Measurements from ENCODE around the gene MLLT6. TPM values are rescaled to one million over a fixed set of nuclear protein-coding genes. Genes with fewer than 3 reads are reported as not detected.
A peak's percentile ranks its signal among the peaks of the same experiment; 100 is the strongest.

Gene MLLT6
- total RNA-seq, 4 donors from 2014 or later: 69.2 to 297 (median 190) TPM

- H3K27me3 ChIP-seq: peaks cover 0 to 23% of the 10 kb centered on the region in 2 donors
- no peak overlapping the region for H3K27ac ChIP-seq
- no peak for TF ChIP-seq POLR2A (IDR thresholded peaks at IDR 0.05)
- no peaks in the 10 kb centered on the region for H3K9me3 ChIP-seq
- peaks cover 0 to 9% (median 0%) of the 10 kb centered on the region in 4 donors for H3K4me1 ChIP-seq
- H3K36me3 ChIP-seq: no peaks in the 10 kb centered on the region
- DNase-seq: no peak
- no peak overlapping the region for H3K4me3 ChIP-seq
Observed at GRCh38 chr17:38667787-38668122, 37.3 kb upstream of the MLLT6 start.

GRCh38 chr17:38669520-38669919, 35.6 kb upstream of the MLLT6 start:
- H3K4me1 ChIP-seq: peaks cover 4 to 27% (median 13%) of the 10 kb centered on the region in 4 donors
- H3K9me3 ChIP-seq: no peaks in the 10 kb centered on the region
- H3K27me3 ChIP-seq: peaks cover 0 to 41% of the 10 kb centered on the region in 2 donors
- H3K4me3 ChIP-seq: no peak overlapping the region
- H3K27ac ChIP-seq: no peak overlapping the region
- DNase-seq: no peak
- TF ChIP-seq POLR2A (IDR thresholded peaks at IDR 0.05) (no peak), CTCF (IDR thresholded peaks at IDR 0.05) (no peak)
- no peaks in the 10 kb centered on the region for H3K36me3 ChIP-seq

DNA sequence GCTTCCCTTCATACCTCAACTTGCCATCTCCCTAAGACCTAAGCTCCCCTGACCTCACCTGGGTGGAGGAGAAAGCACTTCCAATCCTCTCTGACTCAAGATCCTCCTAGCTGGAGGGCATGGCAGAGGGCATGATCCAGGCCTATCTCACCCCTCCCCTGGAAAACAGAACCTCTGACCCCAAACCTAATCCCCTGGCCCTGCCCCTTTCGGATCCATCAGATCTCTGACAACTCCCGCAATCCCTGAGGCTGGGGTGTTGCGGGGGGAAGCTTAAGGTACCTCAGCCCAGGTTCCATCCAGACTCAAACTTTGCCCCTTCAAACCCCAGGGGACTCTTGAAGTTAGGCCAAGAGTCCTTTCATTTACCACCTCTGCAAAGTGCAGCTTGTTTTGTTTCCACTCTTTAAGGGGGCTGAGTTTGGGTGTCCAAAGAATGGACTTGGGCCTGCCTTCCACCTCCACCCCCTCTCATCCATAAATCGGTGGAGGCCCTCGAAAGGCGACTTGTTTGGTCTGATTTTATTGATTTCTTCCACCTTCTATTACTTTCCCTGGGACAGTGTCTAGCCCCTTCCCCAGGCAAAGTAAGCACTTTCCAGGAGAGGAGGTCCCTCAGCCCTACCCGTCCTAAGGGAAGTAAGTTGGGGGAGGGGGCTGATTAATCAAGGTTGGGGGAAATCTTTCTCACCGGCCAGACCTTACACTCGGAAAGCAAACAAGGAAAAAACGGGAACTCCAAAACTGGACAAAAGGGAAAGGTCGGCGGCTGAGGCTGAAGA, 32.9 kb upstream of the MLLT6 start:
- TF ChIP-seq CTCF (IDR thresholded peaks at IDR 0.05) (no peak), POLR2A (IDR thresholded peaks at IDR 0.05) (no peak)
- Histone ChIP-seq H3K9me3 (no peaks in the 10 kb centered on the region), H3K27ac (no peak overlapping the region), H3K4me1 (peaks cover 8 to 38% (median 18%) of the 10 kb centered on the region in 4 donors), H3K36me3 (no peaks in the 10 kb centered on the region), H3K4me3 (no peak overlapping the region), H3K27me3 (peaks cover 0 to 43% of the 10 kb centered on the region in 2 donors)
- no peak for DNase-seq

- H3K36me3 ChIP-seq: no peaks in the 10 kb centered on the region
- no peaks in the 10 kb centered on the region for H3K9me3 ChIP-seq
- peaks cover 0 to 43% of the 10 kb centered on the region in 2 donors for H3K27me3 ChIP-seq
- H3K4me1 ChIP-seq: peaks cover 8 to 38% (median 18%) of the 10 kb centered on the region in 4 donors
- no peak for TF ChIP-seq CTCF (IDR thresholded peaks at IDR 0.05)
- no peak for TF ChIP-seq POLR2A (IDR thresholded peaks at IDR 0.05)
- peak overlapping the region in 1 of 4 donors; percentile 65 for H3K27ac ChIP-seq
- peak overlapping the region; percentile 35 to 79 (median 70) for H3K4me3 ChIP-seq
- DNase-seq: no peak
Observed at GRCh38 chr17:38672788-38673706, 32.0 kb upstream of the MLLT6 start.

DNA sequence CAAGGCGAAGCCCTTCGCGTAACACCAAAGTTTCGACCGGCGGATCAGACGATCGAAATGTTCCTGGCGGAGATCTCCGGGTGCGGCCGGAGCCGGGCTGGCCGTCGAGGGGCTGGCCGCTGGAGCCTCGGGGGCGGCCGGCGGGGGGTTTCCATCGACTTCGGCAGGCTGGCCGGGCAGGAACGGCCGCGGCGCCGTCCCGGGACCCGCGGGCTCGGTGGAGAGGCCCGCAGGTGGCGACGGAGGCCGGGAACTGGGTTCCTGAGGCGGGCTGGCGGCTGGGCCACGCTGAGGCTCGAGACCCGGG, 31.4 kb upstream of the MLLT6 start:
- Histone ChIP-seq H3K27me3 (peaks cover 0 to 43% of the 10 kb centered on the region in 2 donors), H3K36me3 (no peaks in the 10 kb centered on the region), H3K27ac (peak overlapping the region in 1 of 4 donors; percentile 65), H3K4me1 (peaks cover 8 to 38% (median 18%) of the 10 kb centered on the region in 4 donors), H3K9me3 (no peaks in the 10 kb centered on the region), H3K4me3 (peak overlapping the region; percentile 35 to 79 (median 70))
- no peak for TF ChIP-seq POLR2A (IDR thresholded peaks at IDR 0.05)
- no peak for TF ChIP-seq CTCF (IDR thresholded peaks at IDR 0.05)
- peak in 2 of 3 donors; percentile 27 to 48 for DNase-seq
